Activated CD8-positive, alpha-beta T cell treated with anti-CD3 and anti-CD28 coated beads for 36 hours (primary cell): ENCODE results near the gene TMA7. TPM values are rescaled to one million over a fixed set of nuclear protein-coding genes. Genes with fewer than 3 reads are reported as not detected.
A peak's percentile ranks its signal among the peaks of the same experiment; 100 is the strongest.

Experiments
- ATAC-seq: fragments of 200-7000 bp; cut with Tn5 transposase; one replicate; pipeline ENCODE4 v1.10.0; 2021; ENCODE audit warnings: mild to moderate bottlenecking, moderate library complexity
- CTCF ChIA-PET: fragments of 350-600 bp; sonication (Branson Sonifier 250); formaldehyde crosslinking; loops from one replicate; lab custom pipeline; 2021; ENCODE audit warnings: antibody characterized with exemption; lab: Charles Lee
- POLR2A ChIA-PET: fragments of 350-600 bp; sonication (Branson Sonifier 250); formaldehyde crosslinking; loops from one replicate; lab custom pipeline; 2021; ENCODE audit warnings: antibody characterized with exemption; lab: Charles Lee
- DNase-seq: peaks from one replicate; pipeline ENCODE4 v3.0.0-alpha.2; 2020
- H3K27ac Mint-ChIP-seq: one replicate; pipeline ENCODE4 v1.8.0; 2021; ENCODE audit warnings: mild to moderate bottlenecking, mixed read lengths
- H3K27me3 Mint-ChIP-seq: one replicate; pipeline ENCODE4 v1.8.0; 2021; ENCODE audit warnings: mixed read lengths
- H3K36me3 Mint-ChIP-seq: one replicate; pipeline ENCODE4 v1.8.0; 2021; ENCODE audit warnings: low read depth, mixed read lengths
- H3K4me1 Mint-ChIP-seq: one replicate; pipeline ENCODE4 v1.8.0; 2021; ENCODE audit warnings: low read depth, mixed read lengths
- H3K4me3 Mint-ChIP-seq: one replicate; pipeline ENCODE4 v1.8.0; 2021; ENCODE audit warnings: mild to moderate bottlenecking, moderate library complexity, mixed read lengths
- H3K9me3 Mint-ChIP-seq: one replicate; pipeline ENCODE4 v1.8.0; 2021; ENCODE audit warnings: mixed read lengths
- CTCF ChIP-seq: fragments of 200-600 bp; IDR thresholded peaks from one replicate; pipeline ENCODE4 v1.8.0; 2022; ENCODE audit warnings: antibody characterized with exemption, mild to moderate bottlenecking
- intact Hi-C: fragments of 100-400 bp; cut with micrococcal nuclease; formaldehyde crosslinking; loops from one replicate; pipeline ENCODE4 v1.10.0; 2022
- total RNA-seq, 2 experiments: library from RNA; stranded (reverse); gene quantifications; one replicate each; pipeline ENCODE4 v1.2.3, GENCODE V29; 2021

TMA7 gene
- total RNA-seq, 2 experiments from 2014 or later = 312 to 334 TPM

DNA sequence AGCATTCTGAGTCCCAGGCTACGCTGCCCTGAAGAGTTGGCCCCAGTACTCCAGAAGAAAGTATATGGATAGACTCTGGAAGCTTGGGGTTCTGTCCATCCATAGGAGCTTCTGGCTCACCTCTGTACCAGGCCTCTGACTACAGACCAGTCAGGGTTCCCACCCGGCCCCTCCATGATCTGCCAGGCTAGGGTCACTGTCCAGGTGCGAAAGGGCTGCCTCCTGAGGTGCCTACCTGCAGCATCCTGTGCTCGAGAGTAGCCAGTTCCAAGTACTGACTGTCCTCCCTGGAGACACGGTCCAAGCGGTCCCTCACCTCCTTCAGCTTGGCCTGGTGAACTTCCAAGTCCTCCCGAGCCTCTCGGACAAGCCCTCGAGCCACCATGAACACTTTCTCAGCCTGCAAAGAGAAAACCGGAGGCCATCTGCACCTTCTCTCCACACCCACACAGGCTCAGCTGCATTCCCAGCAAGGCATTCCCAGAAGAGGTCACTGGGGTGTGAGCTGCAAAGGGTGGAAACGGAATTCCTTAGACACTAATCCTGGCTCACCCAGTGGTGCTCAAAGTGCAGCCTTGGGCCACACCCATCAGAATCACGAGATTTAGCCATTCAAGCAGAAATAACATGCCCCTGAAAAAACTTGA lies 6.5 kb upstream of the TMA7 start:
- H3K36me3 Mint-ChIP-seq = peaks cover 12% of the 10 kb centered on the region
- intact Hi-C loops = no loop called here
- TF ChIP-seq CTCF = no peak
- H3K27me3 Mint-ChIP-seq = no peaks in the 10 kb centered on the region
- H3K4me1 Mint-ChIP-seq = peaks cover 11% of the 10 kb centered on the region
- ATAC-seq (no peak), DNase-seq (no peak)
- ChIA-PET POLR2A (interaction anchor here (0.6 to 1.1 kb wide), 4 partner anchors 17 to 649 kb away, joined by 3 read pairs; no protein-coding TSS in a partner anchor), CTCF (interaction anchor here (0.5 to 5.7 kb wide), 15 partner anchors 13 to 203 kb away, joined by 3 to 312 read pairs (median 4); partner anchors contain the start of genes ATRIP and PFKFB4)
- H3K4me3 Mint-ChIP-seq = no peak overlapping the region
- H3K27ac Mint-ChIP-seq = no peak overlapping the region
- no peaks in the 10 kb centered on the region for H3K9me3 Mint-ChIP-seq

DNA sequence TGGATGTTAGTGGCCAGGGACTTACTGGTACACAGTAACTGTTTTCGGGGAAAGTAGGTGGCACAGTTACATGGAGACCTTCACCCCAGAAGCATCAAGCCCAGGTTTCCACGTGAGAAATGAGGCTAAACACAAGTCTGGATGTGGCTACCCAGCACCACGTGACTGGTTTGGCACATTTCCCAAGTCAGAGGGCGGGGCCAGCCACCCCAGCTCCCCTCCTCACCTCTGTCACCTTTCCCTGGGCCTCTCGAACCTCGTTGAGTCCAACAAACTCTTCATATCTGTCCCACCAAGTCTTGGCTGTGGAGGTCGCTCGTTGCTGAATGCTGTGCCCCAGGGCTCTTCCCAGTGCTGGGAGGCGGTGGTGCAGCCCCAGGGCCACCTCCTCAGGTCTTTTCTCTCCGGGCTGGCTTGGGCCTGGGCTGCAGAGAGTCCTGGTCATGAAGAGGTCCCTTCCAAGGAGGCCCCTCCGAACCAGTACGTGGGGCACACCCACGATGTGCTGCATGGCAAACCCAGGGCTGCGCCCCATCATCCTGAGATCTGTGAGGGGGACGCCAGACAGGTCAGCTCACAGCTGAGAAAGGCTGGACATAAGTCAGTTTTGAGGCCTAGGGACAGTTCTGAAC lies 5.3 kb upstream of the TMA7 start:
- intact Hi-C loops = loop anchor here (5.0 kb wide), 2 partner anchors 32 to 162 kb away; no protein-coding TSS in a partner anchor
- Mint-ChIP-seq H3K4me1 (peaks cover 17% of the 10 kb centered on the region), H3K27me3 (no peaks in the 10 kb centered on the region), H3K9me3 (no peaks in the 10 kb centered on the region), H3K27ac (no peak overlapping the region), H3K4me3 (no peak overlapping the region), H3K36me3 (peaks cover 12% of the 10 kb centered on the region)
- peak; percentile 18 for DNase-seq
- POLR2A ChIA-PET = interaction anchor here (1.0 to 2.0 kb wide), 2 partner anchors 18 to 34 kb away, joined by 3 to 4 read pairs; no protein-coding TSS in a partner anchor
- no peak for TF ChIP-seq CTCF
- CTCF ChIA-PET = interaction anchor here (0.9 to 5.7 kb wide), 12 partner anchors 12 to 240 kb away, joined by 3 to 312 read pairs (median 8); partner anchors contain the start of genes ATRIP, NME6 and PFKFB4
- ATAC-seq = no peak

DNA sequence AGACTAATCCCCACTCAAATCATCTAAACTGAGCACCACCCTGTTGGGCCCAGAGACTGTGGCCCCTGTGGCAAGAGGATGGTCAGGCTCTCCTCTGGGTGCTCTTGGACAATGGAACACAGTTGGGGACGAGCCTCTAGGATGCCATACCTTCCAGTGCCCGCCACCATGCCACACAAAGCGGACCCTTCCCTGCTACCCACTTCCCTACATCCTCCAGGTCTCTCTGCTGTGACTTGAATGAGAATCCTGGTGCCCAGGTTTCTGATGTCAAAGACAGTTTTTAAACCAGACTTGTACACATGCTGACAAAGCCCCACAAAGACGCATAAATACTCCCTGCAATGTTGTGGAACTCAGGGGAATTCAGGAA lies 4.8 kb upstream of the TMA7 start:
- Mint-ChIP-seq H3K27ac (no peak overlapping the region), H3K4me1 (peaks cover 15% of the 10 kb centered on the region), H3K9me3 (no peaks in the 10 kb centered on the region), H3K4me3 (no peak overlapping the region), H3K27me3 (no peaks in the 10 kb centered on the region), H3K36me3 (peaks cover 17% of the 10 kb centered on the region)
- intact Hi-C loops = loop anchor here (5.0 kb wide), 2 partner anchors 33 to 163 kb away; no protein-coding TSS in a partner anchor
- TF ChIP-seq CTCF = no peak
- DNase-seq (no peak), ATAC-seq (no peak)
- POLR2A ChIA-PET = interaction anchor here (0.9 to 2.0 kb wide), 5 partner anchors 10 to 198 kb away, joined by 3 to 7 read pairs (median 4); partner anchors contain the start of gene ATRIP
- CTCF ChIA-PET = interaction anchor here (0.7 to 5.7 kb wide), 54 partner anchors 8 to 334 kb away, joined by 3 to 312 read pairs (median 14); partner anchors contain the start of genes ATRIP, CAMP, NCKIPSD and NME6

GRCh38 chr3:48435774-48436476 lies 4.1 kb upstream of the TMA7 start:
- peak; percentile 98 for TF ChIP-seq CTCF
- Mint-ChIP-seq H3K36me3 (peaks cover 24% of the 10 kb centered on the region), H3K27me3 (no peaks in the 10 kb centered on the region), H3K27ac (no peak overlapping the region), H3K9me3 (no peaks in the 10 kb centered on the region), H3K4me3 (no peak overlapping the region), H3K4me1 (peaks cover 15% of the 10 kb centered on the region)
- CTCF ChIA-PET = interaction anchor here (0.6 to 5.7 kb wide), 111 partner anchors 9 to 1005 kb away, joined by 3 to 312 read pairs (median 5); partner anchors contain the start of genes ATRIP, CAMP, CDC25A and NCKIPSD
- DNase-seq (peak; percentile 94), ATAC-seq (peak; percentile 38)
- intact Hi-C loops = loop anchor here (5.0 kb wide), 2 partner anchors 34 to 164 kb away; no protein-coding TSS in a partner anchor
- POLR2A ChIA-PET = interaction anchor here (0.7 to 2.0 kb wide), 14 partner anchors 10 to 228 kb away, joined by 3 to 7 read pairs (median 4); partner anchors contain the start of genes ATRIP and PFKFB4
